Endothelial cell of umbilical vein (primary cell): ENCODE measurements around the gene CLDN8. TPM values are rescaled to one million over a fixed set of nuclear protein-coding genes. Genes with fewer than 3 reads are reported as not detected.

Experiments
- BruUV-seq: library from RNA; stranded (reverse); fragments of 400-500 nt; replicated peaks from 2 replicates; lab custom pipeline; 2021; lab: Mats Ljungman, UMichigan
- CTCF ChIA-PET: fragments of 300-600, 350-600 bp; sonication (Branson Sonifier 250); formaldehyde crosslinking; loops from one replicate; lab custom pipeline; 2021; ENCODE audit warnings: antibody characterized with exemption, inconsistent platforms; lab: Charles Lee
- POLR2A ChIA-PET: fragments of 300-600, 350-600 bp; sonication (Branson Sonifier 250); formaldehyde crosslinking; loops from one replicate; lab custom pipeline; 2021; ENCODE audit warnings: antibody characterized with exemption, inconsistent platforms; lab: Charles Lee
- DNase-seq: peaks from one replicate; pipeline ENCODE4 v3.0.0-alpha.2; 2011; ENCODE audit warnings: low read depth, low spot score
- FAIRE-seq: peaks from 2 replicates; lab custom pipeline; 2011; peaks lifted over from hg19 to GRCh38; lab: Jason Lieb, UNC
- H2AFZ ChIP-seq: 2 replicates; pipeline ENCODE4 v1.6.0; 2012; ENCODE audit warnings: low read depth, low read length, control low read depth, inconsistent platforms
- H3K27ac ChIP-seq: 2 replicates; pipeline ENCODE4 v1.5.1; 2011; ENCODE audit warnings: low read depth, mild to moderate bottlenecking, control low read depth, low read length, moderate library complexity; ENCODE audit not compliant: insufficient read depth
- H3K27me3 ChIP-seq, 2 experiments: 2 replicates each; pipeline versions ENCODE4 v1.6.0 to v1.6.1; 2011; ENCODE audit warnings: low read length in 2 of 2, mixed read lengths in 1 of 2; ENCODE audit not compliant: control insufficient read depth in 2 of 2, insufficient read depth in 2 of 2
- H3K36me3 ChIP-seq, 2 experiments: 2 replicates in 1 of 2; 3 replicates in 1 of 2; pipeline ENCODE4 v1.5.1; 2011; ENCODE audit warnings: low read length in 2 of 2, mild to moderate bottlenecking in 1 of 2, moderate library complexity in 1 of 2; ENCODE audit not compliant: control insufficient read depth in 2 of 2, insufficient read depth in 2 of 2; ENCODE audit errors: extremely low read depth in 1 of 2
- H3K4me1 ChIP-seq: 3 replicates; pipeline ENCODE4 v1.5.1; 2011; ENCODE audit warnings: mild to moderate bottlenecking, low read length; ENCODE audit not compliant: control insufficient read depth, insufficient read depth; ENCODE audit errors: extremely low read depth
- H3K4me2 ChIP-seq: 2 replicates; pipeline ENCODE4 v1.6.1; 2011; ENCODE audit warnings: low read length, control low read depth, mixed read lengths; ENCODE audit not compliant: insufficient read depth
- H3K4me3 ChIP-seq, 3 experiments: fragments of 200-600 bp in 1 of 3; sonication (generic), shearing (Covaris generic) in 1 of 3; replicated peaks in 1 of 3; 2 replicates each; pipeline ENCODE4 v1.5.1; 2011 to 2016; ENCODE audit warnings: control low read depth in 3 of 3, low read length in 3 of 3, mild to moderate bottlenecking in 2 of 3, inconsistent platforms in 1 of 3, low read depth in 1 of 3, moderate library complexity in 1 of 3; ENCODE audit not compliant: insufficient read depth in 1 of 3
- H3K79me2 ChIP-seq: 2 replicates; pipeline ENCODE4 v1.6.0; 2012; ENCODE audit warnings: low read length, inconsistent platforms; ENCODE audit not compliant: control insufficient read depth, insufficient read depth
- H3K9ac ChIP-seq: replicated peaks from 2 replicates; pipeline ENCODE3; 2011; ENCODE audit warnings: low read length, control low read depth; ENCODE audit not compliant: insufficient read depth; ENCODE audit errors: extremely low read depth
- H3K9me1 ChIP-seq: replicated peaks from 3 replicates; pipeline ENCODE4 v1.6.0; 2011; ENCODE audit warnings: mild to moderate bottlenecking, low read length; ENCODE audit not compliant: control insufficient read depth, insufficient read depth; ENCODE audit errors: extremely low read depth
- H3K9me3 ChIP-seq: replicated peaks from 2 replicates; pipeline ENCODE4 v1.5.1; 2012; ENCODE audit warnings: low read length, inconsistent platforms; ENCODE audit not compliant: control insufficient read depth, insufficient read depth
- H4K20me1 ChIP-seq: replicated peaks from 2 replicates; pipeline ENCODE3; 2011; ENCODE audit warnings: mild to moderate bottlenecking, low read length; ENCODE audit not compliant: control insufficient read depth, insufficient read depth; ENCODE audit errors: extremely low read depth
- CTCF ChIP-seq, 2 donors: IDR thresholded peaks; 1 replicate in 1 of 2; 2 replicates in 1 of 2; pipeline ENCODE4 v1.5.1; 2011; ENCODE audit warnings: low read length in 2 of 2, mild to moderate bottlenecking in 2 of 2, moderate library complexity in 2 of 2, control low read depth in 1 of 2, inconsistent platforms in 1 of 2, low read depth in 1 of 2; ENCODE audit not compliant: insufficient read depth in 1 of 2; ENCODE audit errors: extremely low read depth in 1 of 2
- EZH2 ChIP-seq: IDR thresholded peaks from 2 replicates; pipeline ENCODE4 v1.6.1; 2012; ENCODE audit warnings: borderline replicate concordance, low read depth, mild to moderate bottlenecking, moderate library complexity, low read length, inconsistent platforms; ENCODE audit not compliant: severe bottlenecking
- FOS ChIP-seq: IDR thresholded peaks from 2 replicates; pipeline ENCODE4 v1.6.1; 2011; ENCODE audit warnings: mild to moderate bottlenecking, low read length, moderate library complexity, borderline replicate concordance; ENCODE audit not compliant: insufficient read depth
- GATA2 ChIP-seq: IDR thresholded peaks from 2 replicates; pipeline ENCODE4 v1.7.0; 2011; ENCODE audit warnings: low read depth, mild to moderate bottlenecking, moderate library complexity, mixed read lengths, low read length; ENCODE audit not compliant: insufficient read length, insufficient read depth
- JUN ChIP-seq: IDR thresholded peaks from 2 replicates; pipeline ENCODE4 v1.6.1; 2011; ENCODE audit warnings: borderline replicate concordance, low read depth; ENCODE audit not compliant: insufficient read length, insufficient read depth
- MAX ChIP-seq: IDR thresholded peaks from 2 replicates; pipeline ENCODE4 v1.6.1; 2011; ENCODE audit not compliant: insufficient read depth, insufficient read length
- POLR2A ChIP-seq: IDR thresholded peaks from 2 replicates; pipeline ENCODE4 v1.6.1; 2012; ENCODE audit warnings: low read depth, mild to moderate bottlenecking, control low read depth, low read length
- dilution Hi-C: fragments of 300-500 bp; cut with MboI; formaldehyde crosslinking; loops from one replicate; pipeline ENCODE4 v1.15.0; 2019; ENCODE audit warnings: low sequenced_read_pairs; ENCODE audit not compliant: extremely low pct_ligation_motif_present
- intact Hi-C: fragments of 100-400 bp; cut with micrococcal nuclease; formaldehyde crosslinking; loops from one replicate; pipeline ENCODE4 v1.10.0; 2022
- polyA plus RNA-seq, 4 experiments: library from polyadenylated mRNA; depleted of rRNA in 3 of 4; stranded (reverse) in 3 of 4; unstranded in 1 of 4; fragments of >200 nt; gene quantifications; 2 replicates each; pipeline versions ENCODE4 v1.2.1 to v1.2.3, GENCODE V29; 2011 to 2012; ENCODE audit warnings: missing spikeins in 1 of 4
- total RNA-seq: library from RNA; stranded (reverse); gene quantifications from 2 replicates; pipeline ENCODE4 v1.2.3, GENCODE V29; 2021

The CLDN8 gene
- total and polyA plus RNA-seq, 2 donors (not counting 3 experiments of a cell fraction or from before 2014, with no cell fraction given): not detected

GRCh38 chr21:30223596-30223995 lies 7.7 kb upstream of the CLDN8 start:
- TF ChIP-seq EZH2: no peak
- TF ChIP-seq GATA2: no peak
- no peak for TF ChIP-seq JUN
- no peak for TF ChIP-seq MAX
- no peak for TF ChIP-seq POLR2A
- no peak for TF ChIP-seq CTCF (IDR thresholded peaks at IDR 0.05; ENCODE audit: extremely low read depth in 1 of 2, insufficient read depth in 1 of 2, low read depth in 1 of 2, low read length in 2 of 2)
- H3K4me1 ChIP-seq: no peaks in the 10 kb centered on the region
- no peaks in the 10 kb centered on the region for H4K20me1 ChIP-seq
- H3K9me1 ChIP-seq: no peaks in the 10 kb centered on the region
- no peak for DNase-seq
- intact Hi-C loops: no loop called here
- no peak overlapping the region for H3K27ac ChIP-seq
- POLR2A ChIA-PET: no interaction called here
- H2AFZ ChIP-seq: no peak overlapping the region
- dilution Hi-C loops: no loop called here
- H3K36me3 ChIP-seq: no peaks in the 10 kb centered on the region
- no peak overlapping the region for H3K4me2 ChIP-seq
- FAIRE-seq: no peak
- H3K9ac ChIP-seq: no peak overlapping the region
- no peaks in the 10 kb centered on the region for H3K27me3 ChIP-seq
- peaks cover 2% of the 10 kb centered on the region for H3K9me3 ChIP-seq
- H3K79me2 ChIP-seq: no peaks in the 10 kb centered on the region
- BruUV-seq: no TSS peak
- CTCF ChIA-PET: no interaction called here
- H3K4me3 ChIP-seq: no peak overlapping the region

GRCh38 chr21:30222724-30223123 lies 6.8 kb upstream of the CLDN8 start:
- POLR2A ChIA-PET: no interaction called here

More at GRCh38 chr21:30222724-30223123, 6.8 kb upstream of the CLDN8 start:
- intact Hi-C loops (no loop called here), dilution Hi-C loops (no loop called here)
- CTCF ChIA-PET: no interaction called here
- DNase-seq (no peak), FAIRE-seq (no peak)
- Histone ChIP-seq H4K20me1 (no peaks in the 10 kb centered on the region), H3K9me3 (peaks cover 2% of the 10 kb centered on the region), H2AFZ (no peak overlapping the region), H3K9ac (no peak overlapping the region), H3K4me3 (no peak overlapping the region), H3K36me3 (no peaks in the 10 kb centered on the region), H3K4me2 (no peak overlapping the region), H3K4me1 (no peaks in the 10 kb centered on the region), H3K27ac (no peak overlapping the region), H3K9me1 (no peaks in the 10 kb centered on the region), H3K27me3 (no peaks in the 10 kb centered on the region), H3K79me2 (no peaks in the 10 kb centered on the region)
- no TSS peak for BruUV-seq
- TF ChIP-seq JUN: no peak
- no peak for TF ChIP-seq POLR2A
- TF ChIP-seq FOS: no peak
- no peak for TF ChIP-seq GATA2
